ENCODE data around the gene MRPS23.

MRPS23 gene

DNA sequence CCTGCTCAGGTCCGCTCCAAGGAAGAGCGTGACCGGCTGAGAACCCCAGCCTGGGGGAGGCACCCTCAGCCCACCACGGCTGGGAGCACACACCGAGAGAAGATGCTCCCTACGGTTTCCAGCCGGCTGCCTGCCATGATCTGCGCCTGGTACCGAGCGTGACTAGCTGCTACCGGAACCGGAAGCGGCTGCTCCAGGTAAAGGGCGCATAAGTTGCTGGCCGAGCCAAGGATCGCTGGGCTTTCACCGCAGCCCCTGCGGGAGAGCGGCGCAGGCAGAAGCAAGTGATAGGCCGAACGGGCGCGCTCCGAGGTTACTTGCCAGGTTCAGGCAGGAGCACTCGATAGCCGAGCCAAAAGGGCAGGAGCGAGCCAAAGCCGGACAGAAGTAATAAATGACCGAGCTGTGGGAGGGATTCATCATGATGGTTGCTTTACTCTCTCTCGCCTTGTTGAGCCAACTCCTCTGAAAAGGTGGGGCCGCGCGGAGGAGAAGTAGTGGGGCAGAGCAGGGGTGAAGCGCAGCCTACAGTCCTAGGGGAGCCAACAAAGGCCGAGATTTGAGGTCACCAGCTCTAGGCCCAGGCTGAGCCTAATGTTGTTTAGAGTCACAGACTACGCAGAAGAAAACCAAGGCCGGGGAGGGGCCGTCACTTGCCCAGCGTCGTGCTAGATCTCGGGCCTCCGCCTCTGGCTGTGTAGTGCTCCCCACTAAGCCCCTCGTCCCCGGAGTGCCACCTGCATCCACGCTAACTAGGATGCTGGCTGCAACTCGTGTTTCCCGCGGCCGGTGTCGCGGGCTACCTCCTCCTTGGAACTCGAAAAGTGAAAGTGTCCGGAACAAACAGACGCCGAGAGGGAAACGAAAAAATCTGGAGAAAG is at the start of gene MRPS23:
TSS of gene MRPS23 (minus strand) at position 171 of the 881 bp plus-strand sequence. CDS start at position 137, 34 bp downstream.
- peak; percentile 96 for DNase-seq (ENCODE audit: low spot score)

DNA sequence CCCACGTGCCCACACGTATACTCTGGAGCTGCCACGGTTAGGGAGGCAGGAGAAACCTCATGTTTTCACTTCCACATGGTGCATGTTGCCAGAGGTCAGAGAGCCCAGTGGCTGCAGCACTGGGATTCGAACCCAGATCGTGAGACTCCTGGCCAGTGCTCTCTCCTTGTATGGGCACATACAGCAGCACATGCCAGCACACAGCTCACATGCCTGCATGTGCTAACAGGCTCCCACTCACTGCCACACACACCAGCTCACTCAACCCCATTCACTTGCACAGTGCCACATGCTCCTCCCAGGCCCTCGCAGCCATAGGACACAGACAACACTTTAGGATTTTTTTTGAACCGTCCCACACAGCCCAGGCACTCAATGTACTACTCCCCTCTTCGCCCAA is 49.5 kb upstream of the MRPS23 start:
- DNase-seq (ENCODE audit: low spot score), result no peak

DNA sequence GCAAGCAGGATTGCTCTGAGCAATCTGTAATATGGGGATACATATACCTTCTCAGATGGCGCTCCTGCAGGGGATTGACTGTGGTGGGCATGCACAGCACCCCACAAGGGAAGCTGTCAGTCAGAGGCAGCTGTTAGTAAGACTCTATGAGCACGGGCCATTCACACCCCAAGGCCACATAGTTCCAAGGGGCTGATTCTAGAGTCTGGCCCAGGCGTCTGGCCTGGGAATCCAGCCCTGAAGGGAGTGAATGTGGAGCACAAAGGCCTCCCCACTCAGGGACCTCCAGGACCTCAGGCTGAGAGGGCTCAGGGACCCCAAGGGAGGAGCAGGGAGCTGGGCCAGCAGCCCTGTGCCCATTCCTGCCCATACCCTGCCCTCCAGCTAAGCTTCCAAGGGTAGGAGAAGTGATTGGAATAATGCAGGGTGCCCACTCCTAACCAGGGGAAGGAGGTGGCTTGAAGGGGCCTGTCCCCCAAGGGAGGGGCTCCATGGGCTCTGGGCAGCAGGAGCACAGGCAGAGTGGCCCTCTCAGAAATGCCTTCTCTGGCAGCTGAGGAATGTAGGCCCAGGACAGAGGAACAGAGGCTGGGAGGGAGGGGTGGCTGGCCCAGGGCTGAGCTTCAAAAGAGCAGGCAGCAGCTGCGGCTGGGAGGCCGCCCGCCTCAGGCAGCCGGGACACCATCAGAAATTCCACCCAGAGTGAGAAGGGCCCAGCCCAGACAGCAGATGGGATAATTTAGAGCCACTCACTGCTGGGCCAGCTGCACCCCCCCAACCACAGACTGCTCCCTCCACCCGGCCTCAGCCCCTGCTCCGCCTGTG is 48.9 kb upstream of the MRPS23 start:
- no peak for DNase-seq (ENCODE audit: low spot score)

DNA sequence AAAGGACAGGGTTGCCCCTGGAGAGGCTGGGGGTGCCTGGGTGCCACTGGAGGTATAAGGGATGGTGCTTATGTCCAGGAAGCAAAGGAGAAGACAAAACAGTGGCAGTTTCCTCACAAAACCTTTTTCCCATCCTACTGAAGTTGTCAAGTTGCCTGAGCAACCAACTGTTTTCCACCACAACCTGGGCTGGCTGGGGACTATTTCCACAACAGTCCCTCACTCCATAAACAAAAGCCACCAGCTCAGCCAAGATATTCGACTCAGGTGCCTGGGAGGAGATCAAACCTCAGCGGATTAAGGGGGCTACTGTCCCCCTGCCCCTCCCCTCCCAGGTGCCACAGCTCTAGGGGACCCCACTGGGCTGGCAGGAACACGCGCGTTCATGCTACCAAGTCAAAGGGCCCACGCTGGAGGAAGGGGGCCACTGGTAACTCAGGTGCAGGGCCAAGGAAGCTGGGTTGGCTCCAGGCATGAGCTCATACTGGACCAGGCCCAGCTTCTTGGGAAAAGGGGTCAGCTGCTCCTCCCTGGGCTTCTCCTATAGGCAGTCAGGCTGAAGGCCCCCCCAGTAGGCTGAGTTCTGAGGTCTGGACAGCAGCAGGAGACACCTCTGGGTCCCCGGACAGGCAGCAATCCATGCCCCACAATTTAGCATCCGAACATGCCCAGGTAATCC is 45.7 kb upstream of the MRPS23 start:
- DNase-seq (ENCODE audit: low spot score), result no peak

GRCh38 chr17:57894848-57895247 is 45.0 kb upstream of the MRPS23 start:
- DNase-seq (ENCODE audit: low spot score), result no peak

DNA sequence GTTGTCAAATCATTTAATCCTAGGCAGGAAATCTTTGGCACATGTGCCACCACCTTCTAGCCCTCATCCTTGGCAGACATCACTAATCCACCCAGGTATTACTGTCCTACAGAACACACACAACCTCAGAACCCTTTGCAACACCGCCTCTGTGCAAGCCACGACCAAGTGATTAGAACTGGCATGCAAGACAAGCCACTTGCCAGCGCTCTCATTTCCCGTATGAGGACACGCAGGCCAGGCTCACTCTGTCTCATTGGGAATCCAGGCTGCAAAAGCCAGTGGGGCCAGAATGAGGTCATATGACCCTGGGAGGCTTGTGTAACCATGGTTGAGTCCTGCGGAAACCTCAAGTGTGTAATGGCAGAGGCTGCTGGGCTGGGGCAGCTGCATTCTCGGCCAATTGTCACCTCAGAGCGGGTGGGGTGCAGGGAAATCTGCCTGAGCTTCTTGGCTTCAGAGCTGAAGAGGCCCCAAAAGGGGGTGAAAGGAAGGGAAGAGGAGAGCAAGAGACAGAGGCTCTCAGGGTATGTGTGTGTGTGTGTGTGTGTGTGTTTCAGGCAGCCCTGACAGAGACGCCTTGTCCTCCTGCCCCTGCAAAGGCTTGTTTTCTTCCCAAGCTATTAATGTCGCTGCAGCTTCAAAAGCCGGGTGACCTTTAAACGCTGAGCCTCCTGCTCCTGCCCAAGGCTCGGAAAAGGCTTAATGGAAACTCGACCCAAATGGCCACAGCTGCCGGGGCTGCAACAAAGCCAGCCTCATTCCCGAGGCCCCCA is 43.2 kb upstream of the MRPS23 start:
- peak; percentile 24 for DNase-seq (ENCODE audit: low spot score)

DNA sequence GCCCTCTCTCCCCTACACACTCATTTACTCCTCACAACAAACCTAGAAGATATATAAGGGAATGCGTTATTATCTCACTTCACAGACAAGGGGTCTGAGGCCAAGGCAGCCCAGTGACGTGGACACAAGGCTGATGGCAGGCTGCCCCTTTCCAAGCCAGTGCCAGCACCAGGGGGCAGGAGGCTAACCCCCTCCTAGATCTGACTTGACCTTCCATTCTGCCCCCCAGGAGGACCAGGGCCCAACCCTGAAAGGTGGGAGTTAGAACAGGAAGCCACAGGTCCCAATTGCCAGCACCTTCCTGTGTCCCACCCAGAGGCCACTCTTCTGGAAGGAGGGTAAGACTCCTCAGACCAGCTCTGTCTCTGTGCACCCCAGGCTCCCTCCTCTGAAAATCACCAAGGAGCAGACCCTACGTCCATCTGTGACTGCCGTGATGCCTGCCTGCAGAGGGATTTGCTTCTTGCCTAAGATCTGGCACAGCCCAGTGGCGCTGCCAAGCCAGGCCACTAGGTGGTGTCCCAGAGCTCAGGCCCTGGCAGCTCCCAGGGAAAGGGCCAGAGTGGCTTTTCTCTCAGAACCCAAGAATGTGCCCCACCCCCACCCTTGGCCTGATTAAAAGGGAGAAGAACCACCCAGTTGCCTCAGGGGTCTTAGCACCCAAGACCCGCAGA is 42.4 kb upstream of the MRPS23 start:
- peak; percentile 79 for DNase-seq (ENCODE audit: low spot score)

GRCh38 chr17:57890857-57891232 is 41.0 kb upstream of the MRPS23 start:
- no peak for DNase-seq (ENCODE audit: low spot score)

DNA sequence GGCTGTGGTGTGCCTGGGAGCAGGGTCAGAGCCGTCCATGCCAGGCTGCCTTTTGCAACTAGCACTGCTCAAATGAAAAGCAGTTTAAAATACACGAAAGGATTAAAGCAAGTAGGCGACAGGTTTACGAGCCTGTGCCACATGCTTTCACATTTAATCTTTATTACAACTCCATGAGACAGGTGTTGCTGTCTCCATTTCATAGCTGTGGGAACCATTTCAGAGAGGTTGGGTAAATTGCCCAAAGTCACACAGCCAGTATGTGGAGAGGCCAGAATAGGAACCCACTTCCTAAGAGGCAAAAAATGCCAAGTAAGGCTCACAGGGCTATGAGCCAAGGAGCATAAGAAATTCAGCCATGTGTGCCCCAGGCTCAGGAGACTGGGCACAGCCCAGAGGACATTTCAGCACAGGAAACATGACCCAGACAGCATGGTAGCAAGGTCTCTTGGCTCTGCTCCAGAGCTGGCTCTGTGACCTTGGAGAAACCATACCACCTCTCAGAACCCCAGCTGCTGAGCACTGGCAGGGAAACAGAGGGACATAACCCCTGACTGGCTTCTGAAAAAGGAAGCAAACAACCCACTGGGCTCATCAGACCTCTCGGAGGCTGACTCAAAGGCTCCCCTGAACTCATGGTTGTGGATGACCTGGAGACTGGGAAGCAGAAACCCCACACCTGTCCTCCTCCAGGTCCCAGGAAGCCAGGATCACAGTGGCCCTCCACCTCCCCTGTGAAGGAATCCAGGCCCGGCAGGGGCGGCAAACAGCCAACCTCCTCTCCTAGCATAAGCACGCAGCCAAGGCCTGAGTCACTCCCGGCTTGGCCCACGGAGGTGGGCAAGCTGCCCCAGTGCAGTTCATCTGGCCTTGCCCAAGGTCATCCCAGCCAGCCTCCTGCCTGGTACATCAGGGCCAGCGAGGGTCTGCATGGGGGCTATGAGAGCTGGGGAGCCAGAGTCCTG is 40.3 kb upstream of the MRPS23 start:
- no peak for DNase-seq (ENCODE audit: low spot score)

DNA sequence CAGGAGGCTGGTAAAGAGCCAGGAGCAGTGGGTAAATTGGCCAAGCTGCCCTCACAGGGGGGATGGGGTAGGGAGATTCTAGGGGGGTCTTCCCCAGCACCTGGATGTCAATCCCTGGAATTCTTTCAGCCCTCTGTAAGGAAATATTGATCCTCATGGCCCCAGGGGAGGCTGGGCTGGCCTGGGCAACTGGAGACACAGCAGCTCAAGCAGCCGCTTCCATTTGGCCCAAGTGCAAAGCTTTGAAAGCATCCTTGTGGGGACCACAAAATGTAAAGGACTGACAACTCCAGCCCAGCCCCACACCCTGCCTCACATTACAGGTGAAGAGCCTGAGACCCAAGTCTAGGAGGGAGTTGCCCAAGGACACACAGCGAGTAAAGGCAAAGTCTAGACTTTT is 39.4 kb upstream of the MRPS23 start:
- no peak for DNase-seq (ENCODE audit: low spot score)

DNA sequence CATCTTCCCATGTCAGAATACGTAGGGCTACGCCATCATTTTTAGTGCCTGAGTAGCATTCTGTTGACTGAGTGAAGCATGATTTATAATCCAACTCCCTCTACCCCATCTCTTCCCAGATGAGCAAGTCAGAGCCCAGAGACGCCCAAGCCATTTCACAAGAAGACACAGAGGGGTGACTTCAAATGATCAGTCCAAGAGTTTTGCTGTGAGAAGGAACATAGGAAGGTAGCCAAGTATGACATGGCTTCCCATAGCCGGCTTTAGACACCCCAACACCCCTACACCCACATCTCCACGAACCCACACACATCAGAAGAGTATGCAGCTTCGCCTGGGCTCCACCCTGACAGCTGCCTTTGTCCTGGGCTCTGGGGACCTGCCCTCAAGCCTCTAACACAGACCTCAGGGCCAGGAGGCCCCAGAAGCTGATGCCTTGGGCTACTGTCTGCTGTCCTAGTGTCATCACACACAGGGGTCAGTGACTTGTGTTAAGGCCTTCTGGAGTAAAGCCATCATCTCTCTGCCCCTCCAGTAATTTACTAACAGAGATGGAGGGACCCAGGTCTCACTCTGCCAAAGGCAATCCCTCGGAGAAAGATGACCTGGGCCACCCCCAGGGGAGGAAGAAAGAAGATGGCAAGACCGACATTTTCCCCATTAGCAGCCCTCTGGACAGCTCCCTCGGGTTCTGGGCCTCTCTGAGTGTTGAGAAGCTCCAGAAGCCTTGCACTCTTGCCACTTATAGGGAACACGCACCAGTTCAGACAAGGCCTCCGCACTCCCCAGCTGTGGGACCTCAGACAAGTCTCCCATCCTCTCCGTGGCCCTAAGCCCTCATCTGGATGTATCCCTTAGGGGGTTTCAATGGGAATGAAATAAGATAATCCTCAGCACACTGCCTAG is 38.7 kb upstream of the MRPS23 start:
- no peak for DNase-seq (ENCODE audit: low spot score)

DNA sequence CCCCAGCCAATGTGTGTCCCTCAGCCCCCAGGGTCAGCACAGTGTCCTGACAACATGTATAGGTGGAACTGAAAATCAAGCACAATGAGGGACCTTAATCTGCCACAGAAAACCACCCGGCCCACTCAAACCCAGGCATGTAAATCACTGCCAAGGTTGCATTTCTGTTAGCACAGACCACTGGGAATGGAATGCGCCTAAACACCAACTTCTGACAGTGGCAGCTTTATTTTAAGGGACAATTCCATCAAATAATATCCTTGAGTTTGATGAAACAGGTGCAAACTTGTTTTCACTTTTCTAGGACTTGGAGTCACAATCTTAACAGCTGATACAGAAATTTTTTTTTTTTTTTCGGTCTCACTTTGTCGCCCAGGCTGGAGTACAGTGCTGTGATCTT is 37.3 kb upstream of the MRPS23 start:
- DNase-seq (ENCODE audit: low spot score), result no peak

DNA sequence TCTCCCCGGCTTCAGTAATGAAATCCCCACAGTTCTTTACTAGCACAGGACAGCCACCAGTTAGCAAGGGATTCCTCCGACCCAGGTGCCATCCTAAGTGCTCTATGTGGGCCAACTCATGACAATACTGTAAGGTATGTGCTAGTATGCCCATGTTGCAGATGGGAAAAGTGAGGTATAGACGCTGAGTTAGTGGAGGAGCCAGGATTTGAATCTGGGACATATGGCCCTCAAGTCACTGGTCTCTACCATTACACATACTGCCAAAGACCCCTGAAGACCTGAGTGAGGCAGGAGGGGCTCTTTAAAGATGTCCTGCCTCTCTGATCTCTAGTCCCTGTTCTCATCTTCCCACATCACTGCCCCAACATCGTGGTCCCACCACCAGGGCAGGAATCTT is 36.2 kb upstream of the MRPS23 start:
- DNase-seq (ENCODE audit: low spot score), result no peak

DNA sequence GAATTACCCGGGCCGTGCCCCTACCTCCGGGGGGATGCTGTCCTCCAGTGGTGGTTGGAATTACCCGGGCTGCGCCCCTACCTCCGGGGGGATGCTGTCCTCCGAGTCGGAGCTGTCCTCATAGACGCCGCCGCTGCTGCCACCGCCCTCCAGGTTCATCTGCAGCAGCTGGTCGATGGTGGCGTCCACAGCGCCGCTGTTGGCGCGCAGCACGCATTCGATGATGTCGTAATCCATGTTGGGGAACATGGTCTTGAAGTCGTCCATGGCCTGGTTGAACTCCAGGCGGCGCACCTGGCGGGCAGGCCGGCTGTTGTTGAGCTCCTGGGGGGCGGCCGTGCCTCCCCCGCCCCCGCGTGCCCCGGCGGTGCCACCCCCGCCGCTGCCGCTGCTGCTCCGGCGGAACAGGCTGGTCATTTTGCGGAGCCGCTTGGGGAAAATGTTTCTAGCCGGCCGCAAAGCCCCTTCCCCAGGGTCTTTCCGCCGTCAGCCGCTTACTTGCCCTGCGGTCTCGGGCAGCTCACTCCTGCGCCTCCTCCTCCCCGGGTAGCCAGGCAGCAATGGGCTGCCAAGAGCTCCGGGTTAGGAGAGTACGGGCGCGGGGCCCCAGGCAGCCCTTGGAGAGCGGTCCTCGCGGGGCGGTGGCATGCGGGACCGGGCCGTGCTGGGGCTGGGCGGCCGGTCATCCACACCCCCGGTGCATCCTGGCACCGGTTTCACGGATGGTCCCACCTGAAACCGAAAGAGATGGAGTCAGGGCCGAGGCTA is 35.5 kb upstream of the MRPS23 start:
- DNase-seq (ENCODE audit: low spot score), result no peak

- no peak for DNase-seq (ENCODE audit: low spot score)
These were observed 32.0 kb upstream of the MRPS23 start for GRCh38 chr17:57881783-57882351.

GRCh38 chr17:57881143-57881542 is 31.3 kb upstream of the MRPS23 start:
- DNase-seq (ENCODE audit: low spot score), result no peak

DNA sequence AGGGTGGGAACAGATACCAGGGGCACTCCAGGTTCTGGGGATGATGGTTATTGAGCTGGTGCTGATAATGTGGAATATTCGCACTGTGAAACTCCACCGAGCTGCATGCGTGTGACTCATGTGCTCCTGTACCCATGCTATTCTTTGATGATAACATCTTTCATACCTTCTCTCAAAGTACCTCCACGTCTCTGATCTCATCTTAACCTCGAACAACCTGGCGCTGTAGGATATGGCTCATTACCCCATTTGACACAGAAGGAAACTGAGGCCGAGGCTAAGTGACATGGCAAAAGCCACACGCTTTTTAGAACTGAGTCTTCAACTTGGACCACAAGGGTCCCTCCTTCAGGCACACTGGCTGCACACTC is 30.2 kb upstream of the MRPS23 start:
- no peak for DNase-seq (ENCODE audit: low spot score)

Data from LoVo (cell line).